ENCODE measurements around the gene ZC3H12D.

Gene ZC3H12D

GRCh38 chr6:149428606-149429005 is 56.2 kb downstream of the ZC3H12D start:
- in situ Hi-C loops (cut with MboI; ENCODE audit: low sequenced_read_pairs, unreplicated experiment): loop anchor here (10.0 to 25.0 kb wide), 2 partner anchors 354 to 841 kb away; no protein-coding TSS in a partner anchor
- no peak for DNase-seq (ENCODE audit: low spot score)
- TF ChIP-seq, protein P1, sequence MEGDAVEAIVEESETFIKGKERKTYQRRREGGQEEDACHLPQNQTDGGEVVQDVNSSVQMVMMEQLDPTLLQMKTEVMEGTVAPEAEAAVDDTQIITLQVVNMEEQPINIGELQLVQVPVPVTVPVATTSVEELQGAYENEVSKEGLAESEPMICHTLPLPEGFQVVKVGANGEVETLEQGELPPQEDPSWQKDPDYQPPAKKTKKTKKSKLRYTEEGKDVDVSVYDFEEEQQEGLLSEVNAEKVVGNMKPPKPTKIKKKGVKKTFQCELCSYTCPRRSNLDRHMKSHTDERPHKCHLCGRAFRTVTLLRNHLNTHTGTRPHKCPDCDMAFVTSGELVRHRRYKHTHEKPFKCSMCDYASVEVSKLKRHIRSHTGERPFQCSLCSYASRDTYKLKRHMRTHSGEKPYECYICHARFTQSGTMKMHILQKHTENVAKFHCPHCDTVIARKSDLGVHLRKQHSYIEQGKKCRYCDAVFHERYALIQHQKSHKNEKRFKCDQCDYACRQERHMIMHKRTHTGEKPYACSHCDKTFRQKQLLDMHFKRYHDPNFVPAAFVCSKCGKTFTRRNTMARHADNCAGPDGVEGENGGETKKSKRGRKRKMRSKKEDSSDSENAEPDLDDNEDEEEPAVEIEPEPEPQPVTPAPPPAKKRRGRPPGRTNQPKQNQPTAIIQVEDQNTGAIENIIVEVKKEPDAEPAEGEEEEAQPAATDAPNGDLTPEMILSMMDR (IDR thresholded peaks at IDR 0.05; ENCODE audit: borderline replicate concordance, control extremely low read depth, extremely low read depth, insufficient read depth, missing control alignments): no peak

- TF ChIP-seq, protein P1 (IDR thresholded peaks at IDR 0.05; ENCODE audit: borderline replicate concordance, control extremely low read depth, extremely low read depth, insufficient read depth, missing control alignments): no peak
- no peak for DNase-seq (ENCODE audit: low spot score)
- in situ Hi-C loops (cut with MboI; ENCODE audit: low sequenced_read_pairs, unreplicated experiment): loop anchor here (10.0 to 25.0 kb wide), 2 partner anchors 351 to 838 kb away; no protein-coding TSS in a partner anchor
Observed at GRCh38 chr6:149425754-149426153, 59.1 kb downstream of the ZC3H12D start.

DNA sequence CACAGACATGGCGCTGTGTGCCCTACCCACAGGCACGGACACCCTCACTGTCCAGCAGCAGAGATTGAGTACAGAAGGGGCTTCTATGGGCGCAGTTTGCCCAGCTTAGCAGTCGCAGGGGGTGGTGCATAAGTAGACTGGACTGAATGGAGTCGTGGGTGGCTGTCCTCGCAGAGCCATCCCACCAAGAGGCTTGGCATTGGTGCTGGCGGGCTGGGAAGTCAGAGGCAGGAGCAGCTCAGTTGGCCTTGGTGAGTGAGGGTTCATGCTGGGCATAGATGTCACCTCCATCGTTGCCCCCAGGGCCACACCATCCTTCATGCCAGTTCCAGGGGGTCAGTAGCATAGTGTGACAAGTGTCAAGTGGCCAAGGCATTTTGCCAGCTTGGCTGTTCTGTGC is 59.6 kb downstream of the ZC3H12D start:
- in situ Hi-C loops (cut with MboI; ENCODE audit: low sequenced_read_pairs, unreplicated experiment): loop anchor here (10.0 to 25.0 kb wide), 2 partner anchors 350 to 838 kb away; no protein-coding TSS in a partner anchor
- no peak for DNase-seq (ENCODE audit: low spot score)
- TF ChIP-seq, protein P1 (IDR thresholded peaks at IDR 0.05; ENCODE audit: borderline replicate concordance, control extremely low read depth, extremely low read depth, insufficient read depth, missing control alignments): no peak

DNA sequence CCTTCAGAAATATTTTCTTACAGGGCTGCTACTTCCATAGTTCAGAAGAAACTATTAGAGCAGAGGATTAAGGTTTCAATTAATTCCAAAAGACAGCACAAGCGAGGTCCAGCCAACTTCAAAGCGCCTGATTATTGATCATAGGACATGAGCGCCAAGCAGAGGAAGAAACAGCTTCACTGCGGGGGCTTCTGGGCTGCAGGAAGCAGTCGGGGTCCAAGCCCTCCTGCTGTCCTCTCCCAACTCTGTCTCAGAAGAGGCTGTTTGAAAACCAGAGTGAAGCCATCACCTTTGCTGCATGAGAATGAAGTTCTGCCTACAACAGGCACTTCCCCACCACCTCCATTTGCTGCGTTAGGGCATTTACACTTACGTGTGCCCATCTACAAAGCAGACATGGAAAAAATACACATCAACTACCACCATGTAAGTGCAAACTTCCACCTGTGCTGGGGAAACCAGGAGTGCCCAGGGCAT is 60.8 kb downstream of the ZC3H12D start:
- in situ Hi-C loops (cut with MboI; ENCODE audit: low sequenced_read_pairs, unreplicated experiment): loop anchor here (10.0 kb wide), 1 partner anchor 349 kb away; no protein-coding TSS in a partner anchor
- no peak for DNase-seq (ENCODE audit: low spot score)
- TF ChIP-seq, protein P1 (IDR thresholded peaks at IDR 0.05; ENCODE audit: borderline replicate concordance, control extremely low read depth, extremely low read depth, insufficient read depth, missing control alignments): no peak

DNA sequence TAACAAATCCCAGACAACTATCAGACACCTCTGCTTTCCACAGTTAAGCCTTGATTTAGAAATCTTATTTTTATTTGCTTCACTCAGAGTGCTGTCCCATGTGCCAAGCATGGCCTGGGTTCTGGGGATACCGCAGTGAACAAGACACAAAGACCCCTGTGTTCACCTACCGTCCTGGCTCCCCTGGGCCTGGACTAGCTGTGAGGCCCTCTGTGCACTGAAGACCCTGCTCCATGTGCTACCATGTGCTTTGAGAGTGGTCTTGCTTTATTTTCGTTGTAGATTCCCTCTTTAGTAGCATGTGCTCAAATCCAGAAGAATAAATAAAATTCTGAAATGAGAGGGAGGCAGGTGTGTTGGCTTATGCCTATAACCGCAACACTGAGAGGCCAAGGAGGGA is 62.2 kb downstream of the ZC3H12D start:
- no peak for DNase-seq (ENCODE audit: low spot score)
- in situ Hi-C loops (cut with MboI; ENCODE audit: low sequenced_read_pairs, unreplicated experiment): loop anchor here (10.0 kb wide), 1 partner anchor 348 kb away; no protein-coding TSS in a partner anchor
- TF ChIP-seq, protein P1 (IDR thresholded peaks at IDR 0.05; ENCODE audit: borderline replicate concordance, control extremely low read depth, extremely low read depth, insufficient read depth, missing control alignments): no peak

DNA sequence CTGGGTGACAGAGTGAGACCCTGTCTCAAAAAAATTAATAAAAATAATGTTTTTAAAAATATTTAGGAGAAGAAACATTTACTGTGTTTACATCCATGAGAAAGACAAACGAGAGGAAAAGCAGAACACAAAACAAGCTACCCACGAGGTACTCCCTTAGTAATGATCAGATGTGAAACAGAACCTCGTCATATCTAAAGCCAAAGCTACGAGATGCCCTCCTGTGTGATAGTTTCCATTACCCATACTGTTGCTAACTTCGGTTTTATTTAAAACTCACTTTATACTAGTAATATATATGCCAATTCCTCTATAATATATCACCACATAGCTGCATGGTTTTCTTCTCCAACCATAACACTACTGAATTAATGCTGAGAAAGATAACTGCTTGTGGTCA is 63.7 kb downstream of the ZC3H12D start:
- in situ Hi-C loops (cut with MboI; ENCODE audit: low sequenced_read_pairs, unreplicated experiment): loop anchor here (10.0 kb wide), 1 partner anchor 346 kb away; no protein-coding TSS in a partner anchor
- DNase-seq (ENCODE audit: low spot score): no peak
- TF ChIP-seq, protein P1 (IDR thresholded peaks at IDR 0.05; ENCODE audit: borderline replicate concordance, control extremely low read depth, extremely low read depth, insufficient read depth, missing control alignments): no peak

All from GM13976 (cell line).